Panc1 (cell line): ENCODE measurements around the gene CST1.
"Not testable (repeated sequence)": the region's sequence is repeated elsewhere in the genome, so short reads cannot be mapped to it uniquely, and the experiment has no call there.

Experiments used
- CTCF ChIP-seq: fragments of 450-650 bp; IDR thresholded peaks from 2 replicates; pipeline ENCODE4 v1.5.1; 2017; ENCODE audit warnings: mild to moderate bottlenecking
- SIN3A ChIP-seq: IDR thresholded peaks from 2 replicates; pipeline ENCODE4 v1.6.1; 2012; ENCODE audit warnings: low read depth, mild to moderate bottlenecking, low read length, moderate library complexity, borderline replicate concordance; ENCODE audit not compliant: insufficient read depth

GRCh38 chr20:23747551-23747950, 3.2 kb downstream of the CST1 start:
- TF ChIP-seq CTCF, SIN3A: not testable (repeated sequence)
